GM19238 (cell line): Measurements from ENCODE around the gene DSCAM.

ENCODE experiments used
- DNase-seq: peaks from one replicate; pipeline ENCODE4 v3.0.0; 2011; ENCODE audit warnings: low spot score; ENCODE audit not compliant: insufficient read length

Gene DSCAM

DNA sequence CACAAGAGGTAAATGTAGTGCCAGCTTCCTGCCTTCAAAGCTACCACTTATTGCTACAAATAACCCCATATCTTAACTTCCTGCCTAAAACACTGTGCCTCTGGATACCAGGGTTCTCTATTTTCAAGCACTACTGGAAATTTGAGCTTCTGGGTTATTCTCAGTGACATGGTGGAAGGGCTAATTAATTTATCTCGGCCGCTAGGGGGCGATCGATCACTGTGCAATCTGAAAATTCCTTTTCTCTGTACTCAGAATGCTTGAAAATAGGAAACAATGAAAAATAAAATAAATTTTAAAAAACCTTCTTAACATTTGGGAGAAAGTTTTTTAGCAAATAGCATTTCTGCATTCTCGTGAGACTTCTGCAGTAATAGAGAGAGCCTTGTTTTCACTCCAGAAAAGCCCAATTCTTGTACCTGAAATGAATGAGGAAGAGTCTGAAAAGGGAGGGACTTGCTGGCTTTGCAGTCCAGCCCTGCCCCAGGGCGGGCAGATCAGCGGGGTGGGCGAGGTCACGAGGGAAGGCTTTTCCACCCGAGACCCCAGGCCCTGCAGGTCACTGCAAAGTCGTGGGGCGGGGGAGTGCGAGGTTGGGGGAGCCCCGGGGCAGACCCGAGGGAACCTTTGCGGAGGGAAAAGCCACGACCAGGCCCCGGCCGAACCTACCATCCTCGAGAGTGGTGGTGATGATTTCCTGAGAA lies 703.0 kb downstream of the DSCAM start:
- DNase-seq = no peak

DNA sequence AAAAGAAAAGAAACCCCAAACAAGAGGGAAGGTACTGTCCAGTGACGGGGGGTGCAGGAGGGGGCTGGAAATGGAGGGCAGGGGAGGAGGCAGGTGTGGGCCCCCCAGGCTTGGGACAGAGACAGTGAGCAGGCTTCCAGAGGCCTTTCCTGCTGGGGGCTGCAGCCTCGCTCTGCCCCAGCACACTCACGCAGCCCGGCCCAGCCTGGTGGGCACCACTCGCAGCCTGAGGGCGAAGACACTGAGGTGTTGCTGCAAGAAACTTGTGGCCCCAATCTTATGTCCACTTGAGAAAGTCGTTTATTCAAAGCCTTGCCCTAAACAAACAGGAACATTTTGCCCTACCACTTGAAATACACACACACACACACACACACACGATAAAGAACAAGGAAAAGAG lies 705.3 kb downstream of the DSCAM start:
- no peak for DNase-seq

GRCh38 chr21:40140675-40141074 lies 706.3 kb downstream of the DSCAM start:
- DNase-seq = no peak

DNA sequence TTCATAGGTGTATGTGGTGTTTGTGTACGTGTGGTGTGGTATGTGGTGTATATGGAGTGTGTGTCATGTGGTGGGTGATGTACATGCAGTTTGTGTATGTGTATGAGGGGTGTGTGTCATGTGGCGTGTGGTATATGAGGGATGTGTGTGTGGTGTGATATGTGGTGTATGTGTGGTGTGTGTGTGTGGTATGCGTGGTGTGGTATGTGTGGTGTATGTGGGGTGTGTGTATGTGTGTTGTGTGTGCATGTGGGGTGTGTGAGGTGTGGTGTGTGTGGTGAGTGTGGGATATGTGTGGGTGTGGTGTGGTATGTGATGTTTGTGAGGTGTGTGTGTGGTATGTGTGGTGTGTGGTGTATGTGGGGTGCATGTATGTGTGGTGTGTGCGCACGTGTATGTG lies 707.3 kb downstream of the DSCAM start:
- no peak for DNase-seq

DNA sequence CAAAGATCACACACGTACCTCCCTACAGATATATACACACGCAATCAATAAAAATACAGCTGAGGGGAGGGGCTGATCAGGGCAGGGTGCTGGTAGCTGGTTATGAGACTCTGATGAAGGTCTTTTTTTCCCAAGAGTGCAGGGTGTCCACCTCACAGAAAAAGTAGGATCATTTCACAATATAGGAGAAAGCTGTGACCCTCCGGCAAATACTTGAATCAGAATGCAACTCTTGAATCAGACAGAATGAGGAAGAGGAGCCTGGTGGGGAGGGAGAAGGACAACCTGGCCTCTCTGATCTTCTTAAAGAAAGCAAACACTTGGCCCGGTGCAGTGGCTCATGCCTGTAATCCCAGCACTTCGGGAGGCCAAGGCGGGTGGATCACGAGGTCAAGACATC lies 710.4 kb downstream of the DSCAM start:
- no peak for DNase-seq

DNA sequence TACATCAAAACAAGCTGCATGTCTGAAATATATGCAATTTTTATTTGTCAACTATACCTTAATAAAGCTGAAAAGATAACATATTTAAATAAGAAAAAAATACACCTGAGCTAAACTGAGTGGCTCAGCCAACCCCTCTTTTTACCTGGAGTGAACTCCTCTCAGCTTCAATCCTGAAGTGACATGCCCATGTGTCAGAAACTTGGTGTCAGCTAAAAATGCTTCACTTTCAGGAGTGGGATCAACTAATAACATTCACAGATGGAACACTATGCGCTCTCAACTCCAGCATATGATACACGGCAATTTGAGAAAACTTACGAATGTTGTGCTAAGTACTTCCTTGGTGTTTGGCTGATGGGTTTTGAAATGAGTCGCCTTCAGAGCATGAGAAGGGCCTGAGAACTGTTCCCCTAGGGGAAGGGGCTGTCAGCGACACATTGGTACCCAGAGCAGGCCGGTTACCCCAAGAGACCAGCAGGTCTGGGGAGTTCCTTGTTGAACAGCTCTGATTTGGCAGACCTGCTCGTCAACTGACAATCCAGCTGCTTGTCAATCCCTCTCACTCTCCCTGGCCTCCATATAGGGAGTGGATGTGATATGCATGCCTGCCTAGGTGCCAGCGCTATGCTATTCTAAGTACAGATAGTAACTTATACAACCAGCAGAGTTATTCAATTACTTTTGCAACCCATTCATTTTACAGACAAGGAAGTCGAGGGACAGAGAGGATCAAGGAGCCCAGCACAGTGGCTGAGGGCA lies 712.0 kb downstream of the DSCAM start:
- no peak for DNase-seq

GRCh38 chr21:40130476-40130875 lies 716.5 kb downstream of the DSCAM start:
- no peak for DNase-seq

- no peak for DNase-seq
These were observed 717.1 kb downstream of the DSCAM start for GRCh38 chr21:40129809-40130208.

- no peak for DNase-seq
These were observed 718.1 kb downstream of the DSCAM start for GRCh38 chr21:40128891-40129290.

DNA sequence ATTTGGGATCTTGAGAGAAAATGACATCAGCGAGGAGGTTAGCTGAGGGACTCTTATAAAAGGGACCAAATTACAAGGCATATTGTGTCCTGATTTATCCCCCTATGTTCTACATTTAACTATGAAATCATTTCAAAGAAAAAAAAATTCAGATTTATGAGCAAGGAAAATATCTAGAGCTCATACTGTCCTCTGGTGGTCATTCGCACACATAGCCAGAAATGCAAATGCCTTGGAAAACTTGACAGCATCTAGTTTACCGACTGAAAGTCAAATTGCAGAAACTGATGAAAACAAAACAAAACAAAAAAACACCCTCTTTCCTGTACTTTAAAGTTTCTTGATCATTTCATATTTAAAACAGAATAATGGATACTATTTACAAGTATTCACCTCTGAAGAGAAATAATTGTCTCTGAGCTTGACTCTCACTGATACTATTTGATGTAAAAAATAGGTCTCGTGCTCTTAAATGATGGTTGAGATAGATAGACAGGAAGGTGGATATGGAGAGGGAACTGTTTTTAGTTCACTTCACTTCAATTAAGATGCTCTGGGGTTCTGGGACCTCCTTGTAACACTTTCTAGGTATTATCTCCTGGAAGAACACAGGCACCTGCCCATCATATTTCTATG lies 725.9 kb downstream of the DSCAM start:
- DNase-seq = no peak

GRCh38 chr21:40118527-40118926 lies 728.4 kb downstream of the DSCAM start:
- no peak for DNase-seq

DNA sequence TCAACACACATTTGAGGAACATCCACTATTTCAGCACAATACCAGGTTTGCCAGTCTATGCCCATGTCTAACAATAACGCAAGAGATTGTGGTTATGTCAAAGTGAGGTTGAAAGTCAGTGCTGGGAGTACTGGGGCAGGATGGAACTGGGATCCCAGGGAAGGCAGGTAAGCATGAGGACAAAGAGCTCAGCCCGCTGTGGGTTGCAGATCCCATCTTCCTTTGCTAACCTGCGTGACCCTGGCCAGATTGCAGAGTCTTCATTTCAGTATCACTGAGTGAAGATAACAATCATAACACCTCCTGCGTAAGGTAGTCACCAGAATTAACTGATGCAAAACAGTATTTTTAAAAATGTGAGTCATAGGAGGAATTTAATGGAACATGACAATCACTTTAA lies 729.7 kb downstream of the DSCAM start:
- DNase-seq = no peak

DNA sequence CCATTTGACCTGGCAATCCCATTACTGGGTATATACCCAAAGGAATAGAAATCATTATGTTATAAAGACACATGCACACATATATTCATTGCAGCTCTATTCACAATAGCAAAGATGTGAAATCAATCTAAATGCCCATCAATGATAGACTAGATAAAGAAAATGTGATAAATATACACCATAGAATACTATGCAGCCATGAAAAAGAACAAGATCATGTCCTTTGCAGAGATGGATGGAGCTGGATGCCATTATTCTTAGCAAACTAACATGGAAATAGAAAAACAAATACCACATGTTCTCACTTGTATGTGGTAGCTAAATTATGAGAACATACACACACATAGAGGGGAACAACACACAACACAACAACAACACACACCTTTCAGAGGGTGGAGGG lies 731.2 kb downstream of the DSCAM start:
- no peak for DNase-seq

DNA sequence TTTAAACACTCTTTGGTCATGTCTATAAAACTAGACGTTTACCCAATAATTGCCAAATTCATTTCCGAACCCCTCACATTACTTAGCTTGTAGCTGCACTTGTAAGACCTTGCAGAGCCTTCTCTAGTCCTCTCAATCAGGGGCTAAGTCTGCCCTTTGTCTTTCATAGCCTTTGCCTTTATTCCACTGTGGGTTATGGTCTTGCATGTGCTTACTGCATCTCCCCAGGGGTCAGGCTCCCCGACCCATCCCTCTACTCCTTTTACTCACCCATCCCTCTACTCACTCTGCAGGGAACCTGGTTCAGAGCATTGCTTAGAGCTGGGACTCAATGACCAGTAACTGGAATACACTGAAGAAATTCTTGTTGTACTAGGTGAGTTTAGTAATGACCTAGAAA lies 744.3 kb downstream of the DSCAM start:
- DNase-seq = no peak

DNA sequence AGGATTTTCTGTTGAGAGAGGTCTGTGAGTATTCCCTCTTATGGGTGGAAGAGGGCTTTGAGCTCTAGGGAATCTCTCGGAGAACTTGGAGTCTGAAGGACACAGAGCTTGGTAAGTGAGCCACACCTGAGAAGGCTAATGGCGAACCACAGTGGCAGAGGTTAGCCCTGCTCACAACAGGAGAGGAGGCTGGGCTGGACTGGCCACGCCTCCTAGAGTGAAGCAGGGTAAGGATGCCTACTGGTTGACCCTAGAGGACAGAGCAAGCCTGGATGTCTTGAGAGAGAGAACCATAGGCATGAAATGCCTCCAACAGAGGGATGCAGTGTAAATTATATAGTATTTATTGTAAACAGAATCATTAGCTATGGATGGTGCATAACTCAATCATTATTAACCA lies 747.1 kb downstream of the DSCAM start:
- DNase-seq = no peak

- DNase-seq = no peak
These were observed 751.5 kb downstream of the DSCAM start for GRCh38 chr21:40095477-40095876.

DNA sequence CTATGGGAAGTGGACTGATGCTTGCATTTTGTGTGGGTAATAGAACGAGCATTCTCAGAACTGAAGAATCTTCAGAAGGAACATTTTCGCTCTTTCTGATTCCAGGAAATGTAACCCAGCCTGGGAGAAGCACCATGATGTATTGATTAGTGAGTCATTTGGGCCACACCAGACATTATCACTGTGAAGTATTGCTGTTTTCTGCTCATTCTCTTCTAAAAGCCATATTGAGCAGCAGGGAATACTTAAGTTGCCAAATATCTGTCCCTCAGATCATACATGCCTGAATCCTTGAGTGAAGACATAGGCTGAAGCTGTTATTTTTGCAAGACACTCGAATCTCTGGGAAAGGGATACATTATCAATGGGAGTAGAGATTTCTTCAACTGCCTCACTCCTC lies 766.6 kb downstream of the DSCAM start:
- no peak for DNase-seq

DNA sequence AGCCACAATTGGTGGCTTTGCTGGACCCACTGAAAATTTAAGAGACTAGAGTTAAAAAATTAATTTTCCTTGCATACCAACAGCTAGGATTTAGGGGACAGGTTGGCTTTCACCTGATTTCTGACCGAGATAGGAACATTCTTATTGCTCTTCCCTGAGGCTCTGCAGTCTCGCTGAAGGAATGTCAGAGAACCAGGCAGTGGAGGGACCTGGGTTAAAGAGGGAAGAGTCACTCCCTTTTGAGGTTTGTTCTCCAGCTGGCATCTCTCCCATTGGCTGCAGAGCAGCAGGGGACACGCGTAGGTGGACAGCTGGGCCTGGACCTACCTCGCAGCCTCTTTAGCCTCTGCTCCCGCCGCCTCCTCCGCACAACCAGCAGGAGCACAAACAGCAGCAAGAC lies 772.2 kb downstream of the DSCAM start:
- DNase-seq = no peak

- DNase-seq = no peak
These were observed 772.8 kb downstream of the DSCAM start for GRCh38 chr21:40074198-40074597.

GRCh38 chr21:40073642-40074041 lies 773.3 kb downstream of the DSCAM start:
- no peak for DNase-seq

GRCh38 chr21:40070871-40071270 lies 776.1 kb downstream of the DSCAM start:
- DNase-seq = no peak

DNA sequence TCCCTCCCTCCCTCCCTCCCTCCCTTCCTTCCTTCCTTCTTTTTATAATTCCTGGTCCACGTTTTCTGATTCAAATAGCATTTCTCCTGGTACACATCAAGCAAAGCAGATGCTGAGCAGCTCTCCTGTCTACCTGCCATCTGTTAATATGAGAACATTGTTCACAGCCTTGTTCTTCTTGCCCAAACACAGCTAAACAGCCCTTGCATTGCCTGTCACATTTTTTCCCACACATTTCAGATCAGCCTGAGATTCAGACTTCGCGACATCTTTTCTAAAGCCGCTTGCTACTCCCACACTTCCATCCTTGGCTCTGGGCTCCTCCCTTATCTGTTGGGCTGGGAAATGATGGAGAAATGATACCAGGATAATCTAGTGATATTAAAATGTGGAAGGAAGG lies 779.2 kb downstream of the DSCAM start:
- DNase-seq = no peak

- no peak for DNase-seq
These were observed 780.7 kb downstream of the DSCAM start for GRCh38 chr21:40066221-40066620.
